GM23248 (cell line): Measurements from ENCODE around the gene OR4K13. TPM values are rescaled to one million over a fixed set of nuclear protein-coding genes. Genes with fewer than 3 reads are reported as not detected.

ENCODE experiments used
- DNase-seq: peaks from one replicate; pipeline ENCODE4 v3.0.0-alpha.2; 2015
- H2AFZ ChIP-seq: fragments of 200-600 bp; sonication (generic); 2 replicates; pipeline ENCODE4 v1.6.1; 2016; ENCODE audit warnings: antibody characterized with exemption
- H3F3A ChIP-seq: fragments of 200-600 bp; sonication (generic); 2 replicates; pipeline ENCODE4 v1.6.1; 2016; ENCODE audit warnings: mild to moderate bottlenecking, antibody characterized with exemption, mixed run types; ENCODE audit not compliant: insufficient read depth
- H3K27ac ChIP-seq: fragments of 200-600 bp; sonication (generic); 2 replicates; pipeline ENCODE4 v1.5.1; 2016; ENCODE audit warnings: mild to moderate bottlenecking
- H3K27me3 ChIP-seq: fragments of 200-600 bp; sonication (generic); replicated peaks from 2 replicates; pipeline ENCODE4 v1.6.1; 2016; ENCODE audit warnings: mild to moderate bottlenecking; ENCODE audit not compliant: insufficient read depth
- H3K36me3 ChIP-seq: fragments of 200-600 bp; sonication (generic); 2 replicates; pipeline ENCODE4 v1.6.1; 2016; ENCODE audit warnings: low read depth, mild to moderate bottlenecking
- H3K4me1 ChIP-seq: fragments of 200-600 bp; sonication (generic); 2 replicates; pipeline ENCODE4 v1.6.1; 2016; ENCODE audit warnings: mild to moderate bottlenecking; ENCODE audit not compliant: insufficient read depth
- H3K4me2 ChIP-seq: fragments of 200-600 bp; sonication (generic); one replicate; pipeline ENCODE4 v1.6.1; 2016; ENCODE audit warnings: mild to moderate bottlenecking; ENCODE audit not compliant: unreplicated experiment
- H3K4me3 ChIP-seq: fragments of 200-600 bp; sonication (generic); 2 replicates; pipeline ENCODE4 v1.5.1; 2016; ENCODE audit warnings: mild to moderate bottlenecking
- H3K79me2 ChIP-seq: fragments of 200-600 bp; sonication (generic); 2 replicates; pipeline ENCODE4 v1.6.1; 2016; ENCODE audit warnings: mild to moderate bottlenecking; ENCODE audit not compliant: insufficient read depth
- H3K9ac ChIP-seq: fragments of 200-600 bp; sonication (generic); 2 replicates; pipeline ENCODE4 v1.6.1; 2016; ENCODE audit warnings: mild to moderate bottlenecking
- H3K9me2 ChIP-seq: fragments of 200-600 bp; sonication (generic); 2 replicates; pipeline ENCODE4 v1.6.1; 2016; ENCODE audit warnings: mixed run types, mild to moderate bottlenecking, moderate library complexity; ENCODE audit not compliant: insufficient read depth
- H3K9me3 ChIP-seq: fragments of 200-600 bp; sonication (generic); one replicate; pipeline ENCODE4 v1.6.1; 2017; ENCODE audit warnings: low read depth
- H4K20me1 ChIP-seq: fragments of 200-600 bp; sonication (generic); 2 replicates; pipeline ENCODE4 v1.6.0; 2016; ENCODE audit not compliant: insufficient read depth
- EZH2 ChIP-seq: fragments of 200-600 bp; sonication (generic); IDR thresholded peaks from 2 replicates; pipeline ENCODE4 v1.6.1; 2018; ENCODE audit warnings: antibody characterized with exemption, mild to moderate bottlenecking; ENCODE audit not compliant: insufficient read depth, poor library complexity, severe bottlenecking
- EZH2phosphoT487 ChIP-seq: fragments of 200-600 bp; sonication (generic); IDR thresholded peaks from 2 replicates; pipeline ENCODE4 v1.6.1; 2018; ENCODE audit warnings: antibody characterized with exemption, moderate library complexity, mild to moderate bottlenecking, low read depth; ENCODE audit not compliant: insufficient read depth
- WGBS, 2 experiments: methylation state at CpG; one replicate each; pipeline ENCODE4 v1.1.6; 2015 to 2017; ENCODE audit warnings: low lambda C conversion rate in 2 of 2, low coverage in 1 of 2; ENCODE audit errors: missing lambda C conversion rate in 2 of 2; 5-methylcytosine and 5-hydroxymethylcytosine counted together
- in situ Hi-C: fragments of 300-500 bp; cut with MboI; formaldehyde crosslinking; loops from 2 replicates; pipeline ENCODE4 v1.15.0; 2020
- polyA plus RNA-seq: library from polyadenylated mRNA; unstranded; fragments of >200 nt; fragmentation: Nextera tagmentation; extraction: Ambion mirVana; gene quantifications from 2 replicates; pipeline ENCODE4 v1.2.1, GENCODE V29; 2016
- total RNA-seq: library from RNA; depleted of rRNA; stranded (reverse); fragments of >200 nt; shearing (Covaris generic); gene quantifications from 2 replicates; pipeline ENCODE4 v1.2.3, GENCODE V29; 2014; rRNA removed

The OR4K13 gene
- total and polyA plus RNA-seq, 2 experiments from 2014 or later = not detected

DNA sequence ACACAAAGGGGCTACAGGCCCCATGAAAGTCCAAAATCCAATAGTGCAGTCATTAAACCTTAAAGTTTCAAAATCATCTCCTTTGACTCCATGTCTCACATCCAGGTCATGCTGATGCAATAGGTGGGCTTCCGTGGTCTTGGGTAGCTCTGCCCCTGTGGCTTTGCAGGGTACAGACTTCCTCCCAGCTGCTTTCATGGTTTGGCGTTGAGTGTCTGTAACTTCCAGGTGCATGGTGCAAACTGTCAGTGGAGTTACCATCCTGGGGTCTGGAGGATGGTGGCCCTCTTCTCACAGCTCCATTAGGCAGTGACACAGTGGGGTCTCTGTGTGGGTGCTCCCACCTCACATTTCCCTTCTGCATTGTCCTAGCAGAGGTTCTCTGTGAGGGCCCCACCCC is 42.4 kb downstream of the OR4K13 start:
- no peak overlapping the region for H3K4me3 ChIP-seq
- no peaks in the 10 kb centered on the region for H3K27me3 ChIP-seq
- H3K27ac ChIP-seq = no peak overlapping the region
- H3K79me2 ChIP-seq = no peaks in the 10 kb centered on the region
- TF ChIP-seq EZH2 (no peak), EZH2phosphoT487 (no peak)
- H3K4me1 ChIP-seq = no peaks in the 10 kb centered on the region
- H4K20me1 ChIP-seq = no peaks in the 10 kb centered on the region
- no peak overlapping the region for H2AFZ ChIP-seq
- in situ Hi-C loops = no loop called here
- DNase-seq = no peak
- no peaks in the 10 kb centered on the region for H3K36me3 ChIP-seq
- H3F3A ChIP-seq = no peaks in the 10 kb centered on the region
- H3K9me3 ChIP-seq = no peaks in the 10 kb centered on the region
- no peak overlapping the region for H3K9ac ChIP-seq
- no peaks in the 10 kb centered on the region for H3K9me2 ChIP-seq
- WGBS, 2 experiments = 0 to 3% methylated on average over 2 of the region's 2 CpGs
- no peak overlapping the region for H3K4me2 ChIP-seq

Other genes with a start within 250 kb of the OR4K13 start
- not detected in 2 replicates for gene OR4N2, start 232.3 kb downstream of the OR4K13 start, total RNA-seq
- not detected in 2 replicates for gene OR4N2, start 232.3 kb downstream of the OR4K13 start, polyA plus RNA-seq
- not detected in 2 replicates for gene OR4K2, start 160.9 kb downstream of the OR4K13 start, total RNA-seq
- not detected in 2 replicates for gene OR4K2, start 160.9 kb downstream of the OR4K13 start, polyA plus RNA-seq
- gene OR4K5, start 115.4 kb downstream of the OR4K13 start, total RNA-seq = not detected in 2 replicates
- not detected in 2 replicates for gene OR4K5, start 115.4 kb downstream of the OR4K13 start, polyA plus RNA-seq
- not detected in 2 replicates for gene OR4K1, start 105.1 kb downstream of the OR4K13 start, total RNA-seq
- gene OR4K1, start 105.1 kb downstream of the OR4K13 start, polyA plus RNA-seq = not detected in 2 replicates
- gene OR4K15, start 60.4 kb downstream of the OR4K13 start, total RNA-seq = not detected in 2 replicates
- gene OR4K15, start 60.4 kb downstream of the OR4K13 start, polyA plus RNA-seq = not detected in 2 replicates
- gene OR4Q2, start 33.9 kb downstream of the OR4K13 start, total RNA-seq = not detected in 2 replicates
- gene OR4Q2, start 33.9 kb downstream of the OR4K13 start, polyA plus RNA-seq = not detected in 2 replicates
- not detected in 2 replicates for gene OR4K14, start 16.7 kb downstream of the OR4K13 start, total RNA-seq
- gene OR4K14, start 16.7 kb downstream of the OR4K13 start, polyA plus RNA-seq = not detected in 2 replicates
- gene OR4L1, start 24.0 kb upstream of the OR4K13 start, total RNA-seq = not detected in 2 replicates
- gene OR4L1, start 24.0 kb upstream of the OR4K13 start, polyA plus RNA-seq = not detected in 2 replicates
- not detected in 2 replicates for gene OR4K17, start 74.7 kb upstream of the OR4K13 start, total RNA-seq
- gene OR4K17, start 74.7 kb upstream of the OR4K13 start, polyA plus RNA-seq = not detected in 2 replicates
- not detected in 2 replicates for gene OR4N5, start 102.8 kb upstream of the OR4K13 start, total RNA-seq
- gene OR4N5, start 102.8 kb upstream of the OR4K13 start, polyA plus RNA-seq = not detected in 2 replicates
- gene OR11G2, start 154.9 kb upstream of the OR4K13 start, total RNA-seq = not detected in 2 replicates
- not detected in 2 replicates for gene OR11G2, start 154.9 kb upstream of the OR4K13 start, polyA plus RNA-seq
- not detected in 2 replicates for gene OR11H6, start 187.7 kb upstream of the OR4K13 start, total RNA-seq
- gene OR11H6, start 187.7 kb upstream of the OR4K13 start, polyA plus RNA-seq = not detected in 2 replicates
- not detected in 2 replicates for gene OR11H7, start 192.9 kb upstream of the OR4K13 start, total RNA-seq
- gene OR11H7, start 192.9 kb upstream of the OR4K13 start, polyA plus RNA-seq = not detected in 2 replicates
- not detected in 2 replicates for gene OR11H4, start 203.2 kb upstream of the OR4K13 start, total RNA-seq
- not detected in 2 replicates for gene OR11H4, start 203.2 kb upstream of the OR4K13 start, polyA plus RNA-seq